Stimulated activated effector memory CD8-positive, alpha-beta T cell treated with anti-CD3 and anti-CD28 coated beads, Interleukin-12 subunit alpha, Interleukin-12 subunit beta, amount 100 ng/mL, for 72 hours (primary cell): ENCODE data around the gene CDC42EP4.

Experiments
- ATAC-seq: fragments of 150-1000 bp; cut with Tn5 transposase; 2 replicates; pipeline ENCODE4 v1.10.0; 2021
- DNase-seq, 2 donors: peaks; one replicate each; pipeline ENCODE4 v3.0.0; 2021 to 2022; ENCODE audit warnings: low spot score in 2 of 2
- H3K27ac Mint-ChIP-seq: one replicate; pipeline ENCODE4 v1.8.0; 2022; ENCODE audit warnings: mild to moderate bottlenecking, mixed read lengths
- H3K36me3 Mint-ChIP-seq: one replicate; pipeline ENCODE4 v1.8.0; 2022; ENCODE audit warnings: mild to moderate bottlenecking, mixed read lengths
- H3K4me1 Mint-ChIP-seq: one replicate; pipeline ENCODE4 v1.8.0; 2022; ENCODE audit warnings: mixed read lengths
- H3K4me3 Mint-ChIP-seq: one replicate; pipeline ENCODE4 v1.8.0; 2022; ENCODE audit warnings: mild to moderate bottlenecking, mixed read lengths
- H3K9me3 Mint-ChIP-seq: one replicate; pipeline ENCODE4 v1.8.0; 2022; ENCODE audit warnings: mixed read lengths

Gene CDC42EP4, protein sequence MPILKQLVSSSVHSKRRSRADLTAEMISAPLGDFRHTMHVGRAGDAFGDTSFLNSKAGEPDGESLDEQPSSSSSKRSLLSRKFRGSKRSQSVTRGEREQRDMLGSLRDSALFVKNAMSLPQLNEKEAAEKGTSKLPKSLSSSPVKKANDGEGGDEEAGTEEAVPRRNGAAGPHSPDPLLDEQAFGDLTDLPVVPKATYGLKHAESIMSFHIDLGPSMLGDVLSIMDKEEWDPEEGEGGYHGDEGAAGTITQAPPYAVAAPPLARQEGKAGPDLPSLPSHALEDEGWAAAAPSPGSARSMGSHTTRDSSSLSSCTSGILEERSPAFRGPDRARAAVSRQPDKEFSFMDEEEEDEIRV

GRCh38 chr17:73311781-73312641 is at the start of gene CDC42EP4:
CDC42EP4 (minus strand) TSS chr17:73312001; CDS start chr17:73286500, 25,501 bp downstream.
- Mint-ChIP-seq H3K4me1 (peaks cover 13% of the 10 kb centered on the region), H3K27ac (peak within 1 kb of the TSS; percentile 26), H3K9me3 (no peaks in the 10 kb centered on the region), H3K36me3 (no peaks in the 10 kb centered on the region), H3K4me3 (peak within 1 kb of the TSS; percentile 79)
- peak; percentile 93 for ATAC-seq
- peak; percentile 79 to 90 for DNase-seq

DNA sequence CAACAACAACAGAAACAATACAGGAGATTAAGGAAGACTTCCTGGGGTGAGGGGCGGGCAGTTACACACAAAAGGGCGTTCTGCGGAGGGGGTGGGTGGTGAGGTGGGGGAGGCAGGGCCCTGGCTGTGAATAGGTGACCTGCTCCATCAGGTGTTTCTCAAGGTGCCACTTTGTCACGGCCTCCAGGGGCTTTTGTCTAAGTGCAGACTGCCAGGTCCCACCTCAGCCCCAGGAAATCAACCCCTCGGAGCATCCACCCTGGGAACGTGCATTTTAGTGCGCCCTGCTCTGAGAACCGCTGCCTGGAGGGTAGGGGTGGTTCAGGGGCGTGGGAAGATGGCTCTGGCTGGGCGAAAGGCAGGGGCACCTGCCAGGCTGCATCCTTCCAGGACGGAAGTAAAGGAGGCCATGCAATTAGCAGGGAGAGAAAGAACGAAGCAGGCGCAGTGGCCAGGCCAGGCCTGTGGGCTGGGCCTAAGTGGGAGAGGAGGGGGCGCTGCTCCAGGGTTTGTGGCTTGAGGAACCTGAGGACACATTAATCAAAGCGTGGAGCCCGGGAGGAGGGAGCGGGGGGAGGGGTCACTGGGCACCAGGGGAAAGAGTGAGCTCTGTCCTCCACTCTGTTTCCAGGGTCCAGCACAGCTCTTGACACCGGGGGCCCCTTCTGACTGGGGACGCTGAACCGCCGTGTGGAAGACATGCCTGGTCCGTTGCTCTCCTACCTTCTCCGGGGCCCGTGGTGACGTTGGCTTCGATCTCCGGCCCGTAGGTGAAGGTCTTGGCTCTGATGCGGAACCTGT is 49.4 kb upstream of the CDC42EP4 start:
- H3K27ac Mint-ChIP-seq = no peak overlapping the region
- no peak for DNase-seq
- H3K4me3 Mint-ChIP-seq = no peak overlapping the region
- no peaks in the 10 kb centered on the region for H3K9me3 Mint-ChIP-seq
- H3K36me3 Mint-ChIP-seq = no peaks in the 10 kb centered on the region
- ATAC-seq = no peak
- H3K4me1 Mint-ChIP-seq = no peaks in the 10 kb centered on the region

DNA sequence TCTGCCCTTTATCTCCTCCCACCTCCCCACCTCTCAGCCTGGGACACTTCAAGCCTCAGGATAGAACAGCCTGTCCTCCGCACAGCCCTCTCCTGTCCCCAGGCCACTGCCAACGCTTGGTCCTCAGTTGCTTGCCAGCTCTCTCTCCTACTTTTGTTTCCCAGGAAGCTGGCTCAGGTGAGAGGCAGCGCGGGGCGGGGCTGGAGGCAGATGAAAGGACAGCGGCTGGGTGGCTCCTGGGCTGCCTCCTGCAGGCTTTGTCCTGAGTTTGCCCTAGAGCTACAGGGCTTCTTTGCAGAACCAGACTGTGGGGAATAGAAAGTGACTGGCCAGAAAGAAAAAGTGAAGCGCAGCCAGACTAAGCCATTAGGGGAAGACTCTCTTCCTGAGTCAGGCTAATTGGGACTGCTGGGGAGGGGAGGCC is 48.2 kb upstream of the CDC42EP4 start:
- no peak for ATAC-seq
- H3K36me3 Mint-ChIP-seq = no peaks in the 10 kb centered on the region
- no peak overlapping the region for H3K27ac Mint-ChIP-seq
- no peak for DNase-seq
- H3K9me3 Mint-ChIP-seq = no peaks in the 10 kb centered on the region
- H3K4me3 Mint-ChIP-seq = no peak overlapping the region
- no peaks in the 10 kb centered on the region for H3K4me1 Mint-ChIP-seq

DNA sequence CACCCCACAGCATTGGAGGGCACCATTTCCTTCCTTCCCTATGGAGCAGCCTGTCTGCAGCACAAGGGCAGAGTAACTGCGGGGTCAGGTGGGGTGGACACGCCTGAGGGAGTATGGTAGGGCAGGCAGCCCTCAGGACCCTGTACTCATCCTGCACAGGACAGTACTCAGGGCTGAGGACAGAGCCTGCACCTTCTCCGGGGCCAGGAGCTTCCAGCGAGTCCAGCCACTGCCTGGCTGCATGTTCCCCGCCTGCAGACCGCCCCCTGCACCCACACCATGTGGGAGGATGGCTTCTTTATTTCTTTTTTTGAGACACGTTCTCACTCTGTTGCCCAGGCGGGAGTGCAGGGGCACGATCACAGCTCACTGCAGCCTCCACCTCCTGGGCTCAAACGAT is 47.6 kb upstream of the CDC42EP4 start:
- Mint-ChIP-seq H3K4me1 (no peaks in the 10 kb centered on the region), H3K36me3 (no peaks in the 10 kb centered on the region), H3K4me3 (no peak overlapping the region), H3K9me3 (no peaks in the 10 kb centered on the region), H3K27ac (no peak overlapping the region)
- no peak for ATAC-seq
- DNase-seq = no peak

DNA sequence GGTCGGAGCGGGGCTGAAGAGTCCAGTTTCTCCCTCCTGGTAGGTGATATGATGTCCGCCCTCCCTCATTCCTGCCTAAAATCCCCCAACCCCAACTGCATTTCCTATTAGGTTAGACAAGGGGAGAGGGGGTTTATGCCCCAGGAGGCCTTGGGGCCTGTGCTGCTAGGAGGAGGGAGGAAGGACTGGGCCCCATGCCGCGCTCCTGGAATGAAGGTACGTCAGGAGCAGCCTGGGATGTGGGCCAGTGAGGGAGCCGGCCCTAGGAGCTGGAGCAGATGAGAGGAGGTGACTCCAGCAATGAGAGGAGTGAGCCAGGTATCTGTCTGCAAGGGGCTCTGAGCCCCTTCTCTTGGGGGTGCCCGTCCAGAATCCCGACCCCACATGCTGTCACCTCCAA is 46.9 kb upstream of the CDC42EP4 start:
- Mint-ChIP-seq H3K27ac (no peak overlapping the region), H3K4me3 (no peak overlapping the region), H3K4me1 (no peaks in the 10 kb centered on the region), H3K36me3 (no peaks in the 10 kb centered on the region), H3K9me3 (no peaks in the 10 kb centered on the region)
- DNase-seq (no peak), ATAC-seq (no peak)

DNA sequence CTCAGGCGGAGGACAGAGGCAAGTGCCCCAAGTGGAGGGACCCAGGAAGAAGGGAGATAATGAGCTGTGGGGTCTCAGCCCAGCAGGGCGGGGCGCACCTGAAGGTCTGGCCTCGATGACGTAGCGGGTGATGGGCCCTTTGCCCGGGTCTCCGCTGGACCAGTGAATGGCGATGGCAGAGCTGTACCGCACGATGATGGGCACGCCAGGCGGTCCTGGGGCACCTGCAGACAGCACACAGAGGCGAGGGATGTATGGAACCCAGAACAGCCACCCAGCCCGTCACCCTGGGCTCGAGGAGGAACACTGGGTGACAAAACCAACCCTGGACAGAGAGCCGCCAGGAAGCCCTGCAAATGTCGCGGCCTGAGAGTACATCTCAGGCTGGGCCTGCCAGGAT is 46.2 kb upstream of the CDC42EP4 start:
- DNase-seq (no peak), ATAC-seq (no peak)
- Mint-ChIP-seq H3K4me3 (no peak overlapping the region), H3K36me3 (no peaks in the 10 kb centered on the region), H3K27ac (no peak overlapping the region), H3K4me1 (no peaks in the 10 kb centered on the region), H3K9me3 (no peaks in the 10 kb centered on the region)

- no peaks in the 10 kb centered on the region for H3K36me3 Mint-ChIP-seq
- H3K9me3 Mint-ChIP-seq = no peaks in the 10 kb centered on the region
- ATAC-seq (no peak), DNase-seq (no peak)
- no peaks in the 10 kb centered on the region for H3K4me1 Mint-ChIP-seq
- no peak overlapping the region for H3K4me3 Mint-ChIP-seq
- no peak overlapping the region for H3K27ac Mint-ChIP-seq
Observed at GRCh38 chr17:73357318-73357717, 45.5 kb upstream of the CDC42EP4 start.

DNA sequence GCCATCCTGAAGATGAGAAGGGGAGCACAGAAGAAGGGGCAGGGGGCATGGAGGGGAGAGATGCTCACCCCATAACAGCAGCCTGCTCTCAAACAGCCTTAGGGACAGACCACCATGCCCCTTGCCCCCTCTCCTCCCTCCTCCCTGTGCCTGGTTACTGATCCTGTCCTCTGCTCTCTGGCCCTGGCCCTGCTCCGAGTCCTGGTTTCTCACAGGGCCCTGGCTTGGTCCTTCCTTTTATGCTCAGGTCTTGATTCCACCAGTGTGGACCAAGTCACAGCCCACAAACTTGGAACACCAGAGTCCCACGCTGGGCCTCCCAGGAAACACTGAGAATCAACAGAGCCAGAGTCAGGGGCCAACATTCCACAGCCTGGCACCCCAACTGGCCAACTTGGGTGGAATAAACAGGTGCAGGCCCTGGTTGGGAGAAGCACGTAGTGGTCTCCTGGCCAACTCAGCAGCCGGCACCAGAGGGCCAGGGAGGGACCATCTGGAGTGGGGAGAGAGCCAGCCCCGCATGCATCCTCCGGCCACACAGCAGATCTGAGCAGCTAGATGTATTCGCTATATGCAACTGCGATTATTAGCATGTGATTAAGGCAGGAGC is 44.9 kb upstream of the CDC42EP4 start:
- no peaks in the 10 kb centered on the region for H3K36me3 Mint-ChIP-seq
- ATAC-seq = no peak
- no peaks in the 10 kb centered on the region for H3K4me1 Mint-ChIP-seq
- DNase-seq = no peak
- H3K4me3 Mint-ChIP-seq = no peak overlapping the region
- no peak overlapping the region for H3K27ac Mint-ChIP-seq
- no peaks in the 10 kb centered on the region for H3K9me3 Mint-ChIP-seq

DNA sequence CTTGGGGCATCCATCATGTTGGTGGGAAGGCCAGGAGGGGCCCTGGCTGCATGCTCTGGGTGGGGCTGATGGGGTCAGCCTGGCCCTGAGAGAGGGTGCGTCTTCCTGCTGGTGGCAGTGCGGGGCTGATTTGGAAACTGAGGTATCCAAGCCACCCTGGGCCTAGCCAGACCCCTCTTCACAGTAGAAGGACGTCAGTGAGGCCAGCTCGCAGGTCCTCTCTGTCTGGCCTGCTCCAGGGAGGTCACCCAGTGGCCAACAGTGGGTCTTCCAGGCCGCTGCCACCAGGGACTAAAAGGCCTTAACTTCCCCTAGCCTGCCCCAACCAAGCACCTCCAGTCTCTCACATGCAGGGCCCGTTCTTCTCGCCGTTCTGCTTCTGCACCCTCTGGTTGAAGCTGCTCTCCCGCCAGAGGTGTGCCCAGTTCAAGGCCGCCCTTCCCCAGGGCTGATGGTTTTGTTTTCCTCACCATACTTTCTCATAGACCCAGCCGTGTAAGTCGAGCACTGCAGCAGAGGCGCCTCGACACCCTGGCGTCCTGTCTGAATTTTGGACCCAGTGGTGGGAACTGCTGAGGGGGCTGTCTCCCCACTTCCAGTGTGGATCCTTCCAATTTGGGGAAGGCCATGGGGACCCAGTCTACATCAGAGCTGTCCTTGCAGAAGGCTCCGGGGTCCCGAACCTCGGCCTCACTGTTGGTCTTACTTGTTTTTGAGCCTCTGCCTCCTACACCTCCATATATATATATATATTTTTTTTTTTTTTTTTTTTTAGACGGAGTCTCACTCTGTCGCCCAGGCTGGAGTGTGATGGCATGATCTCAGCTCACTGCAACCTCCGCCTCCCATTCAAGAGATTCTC is 42.9 kb upstream of the CDC42EP4 start:
- no peaks in the 10 kb centered on the region for H3K4me1 Mint-ChIP-seq
- H3K27ac Mint-ChIP-seq = peak overlapping the region; percentile 43
- no peaks in the 10 kb centered on the region for H3K36me3 Mint-ChIP-seq
- DNase-seq (no peak), ATAC-seq (no peak)
- no peaks in the 10 kb centered on the region for H3K9me3 Mint-ChIP-seq
- no peak overlapping the region for H3K4me3 Mint-ChIP-seq

DNA sequence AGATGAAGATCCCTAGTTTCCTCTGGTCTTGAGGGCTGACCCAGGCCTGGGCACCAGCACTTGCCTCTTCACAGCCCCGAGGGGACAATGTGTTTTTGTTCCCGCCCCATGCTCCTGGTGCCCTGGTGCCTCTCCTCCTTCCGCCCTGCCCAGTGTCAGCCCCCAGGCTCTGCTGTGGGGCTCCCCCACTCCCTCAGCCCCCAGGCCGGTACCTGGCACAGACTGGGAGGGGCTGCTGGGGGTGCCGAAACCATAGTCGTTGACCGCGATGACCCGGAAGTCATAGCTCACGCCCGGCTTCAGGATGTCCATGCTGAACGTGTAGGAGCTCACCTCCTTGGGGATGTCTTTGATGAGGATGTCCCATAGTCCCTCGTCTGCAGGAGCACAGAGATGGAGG is 40.5 kb upstream of the CDC42EP4 start:
- H3K36me3 Mint-ChIP-seq = no peaks in the 10 kb centered on the region
- no peak overlapping the region for H3K4me3 Mint-ChIP-seq
- ATAC-seq = no peak
- H3K9me3 Mint-ChIP-seq = no peaks in the 10 kb centered on the region
- H3K4me1 Mint-ChIP-seq = no peaks in the 10 kb centered on the region
- DNase-seq = no peak
- H3K27ac Mint-ChIP-seq = no peak overlapping the region

GRCh38 chr17:73351764-73352163 is 40.0 kb upstream of the CDC42EP4 start:
- Mint-ChIP-seq H3K27ac (no peak overlapping the region), H3K9me3 (no peaks in the 10 kb centered on the region), H3K4me1 (no peaks in the 10 kb centered on the region), H3K4me3 (no peak overlapping the region), H3K36me3 (no peaks in the 10 kb centered on the region)
- DNase-seq = no peak
- no peak for ATAC-seq

GRCh38 chr17:73350864-73351263 is 39.1 kb upstream of the CDC42EP4 start:
- Mint-ChIP-seq H3K4me3 (no peak overlapping the region), H3K36me3 (no peaks in the 10 kb centered on the region), H3K27ac (no peak overlapping the region), H3K9me3 (no peaks in the 10 kb centered on the region), H3K4me1 (no peaks in the 10 kb centered on the region)
- no peak for ATAC-seq
- DNase-seq = no peak

DNA sequence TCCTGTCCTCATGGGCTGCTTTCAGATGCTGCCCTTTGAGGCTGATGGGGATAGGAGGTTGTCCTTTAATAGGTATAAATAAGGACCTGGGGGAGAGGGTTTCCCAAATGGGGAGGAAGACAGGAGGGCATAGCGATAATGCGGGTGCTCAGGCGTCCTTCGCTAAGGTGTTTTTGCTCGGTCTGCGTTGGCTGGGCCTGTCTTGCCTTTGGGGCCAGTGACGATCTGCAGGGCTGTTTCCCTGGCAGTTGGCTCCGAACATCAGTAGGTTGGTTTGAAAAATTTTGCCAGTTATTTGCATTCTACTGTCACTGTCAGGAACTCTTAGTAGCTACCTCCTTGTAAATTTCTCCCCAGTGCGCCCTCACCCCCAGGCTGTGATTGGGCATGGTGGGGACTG is 37.8 kb upstream of the CDC42EP4 start:
- Mint-ChIP-seq H3K4me3 (no peak overlapping the region), H3K36me3 (no peaks in the 10 kb centered on the region), H3K9me3 (no peaks in the 10 kb centered on the region), H3K27ac (no peak overlapping the region), H3K4me1 (no peaks in the 10 kb centered on the region)
- ATAC-seq (no peak), DNase-seq (no peak)

GRCh38 chr17:73349138-73349537 is 37.3 kb upstream of the CDC42EP4 start:
- DNase-seq = no peak
- H3K4me3 Mint-ChIP-seq = no peak overlapping the region
- H3K9me3 Mint-ChIP-seq = no peaks in the 10 kb centered on the region
- ATAC-seq = no peak
- no peaks in the 10 kb centered on the region for H3K36me3 Mint-ChIP-seq
- H3K27ac Mint-ChIP-seq = no peak overlapping the region
- no peaks in the 10 kb centered on the region for H3K4me1 Mint-ChIP-seq
